Skin epidermis (tissue), 12 donors: ENCODE data around the gene LRMDA.

Experiments used
- H3K27ac ChIP-seq, 21 experiments: fragments of 200-600 bp; sonication (generic) in 11 of 21; one replicate each; pipeline ENCODE4 v1.5.0; 2020; ENCODE audit warnings: mild to moderate bottlenecking in 3 of 21, inconsistent platforms in 2 of 21, moderate library complexity in 2 of 21
- H3K4me3 ChIP-seq, 7 experiments: fragments of 200-600 bp; sonication (generic) in 2 of 7; one replicate each; pipeline ENCODE4 v1.5.0; 2020; ENCODE audit warnings: inconsistent platforms in 2 of 7, mild to moderate bottlenecking in 2 of 7, moderate library complexity in 1 of 7

LRMDA gene

GRCh38 chr10:76080991-76081390 is 649.6 kb downstream of the LRMDA start:
- H3K27ac ChIP-seq, result no peak overlapping the region

GRCh38 chr10:76082232-76082631 is 650.8 kb downstream of the LRMDA start:
- no peak overlapping the region for H3K4me3 ChIP-seq
- no peak overlapping the region for H3K27ac ChIP-seq

More at GRCh38 chr10:76080991-76081390, 649.6 kb downstream of the LRMDA start:
- H3K4me3 ChIP-seq, result no peak overlapping the region

DNA sequence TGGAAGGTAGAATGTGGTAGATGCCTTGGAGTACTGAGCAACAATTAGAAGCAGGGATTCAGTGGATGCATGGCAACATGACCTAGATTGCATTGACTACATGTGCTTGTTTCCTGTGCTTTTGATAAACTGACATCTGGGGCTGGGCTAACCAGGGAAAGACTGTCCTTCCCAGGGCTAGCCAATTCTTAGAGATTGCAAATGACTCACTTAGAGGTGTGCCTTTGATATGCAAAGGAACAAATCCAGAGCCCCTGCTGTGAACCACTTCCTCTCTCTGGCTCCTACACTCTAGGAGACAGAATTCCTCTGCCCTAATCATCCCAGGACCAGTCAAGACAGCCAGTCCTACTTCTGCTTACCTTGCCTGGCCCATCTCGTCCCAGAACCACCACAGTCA is 651.5 kb downstream of the LRMDA start:
- Histone ChIP-seq H3K4me3 (no peak overlapping the region), H3K27ac (no peak overlapping the region)

DNA sequence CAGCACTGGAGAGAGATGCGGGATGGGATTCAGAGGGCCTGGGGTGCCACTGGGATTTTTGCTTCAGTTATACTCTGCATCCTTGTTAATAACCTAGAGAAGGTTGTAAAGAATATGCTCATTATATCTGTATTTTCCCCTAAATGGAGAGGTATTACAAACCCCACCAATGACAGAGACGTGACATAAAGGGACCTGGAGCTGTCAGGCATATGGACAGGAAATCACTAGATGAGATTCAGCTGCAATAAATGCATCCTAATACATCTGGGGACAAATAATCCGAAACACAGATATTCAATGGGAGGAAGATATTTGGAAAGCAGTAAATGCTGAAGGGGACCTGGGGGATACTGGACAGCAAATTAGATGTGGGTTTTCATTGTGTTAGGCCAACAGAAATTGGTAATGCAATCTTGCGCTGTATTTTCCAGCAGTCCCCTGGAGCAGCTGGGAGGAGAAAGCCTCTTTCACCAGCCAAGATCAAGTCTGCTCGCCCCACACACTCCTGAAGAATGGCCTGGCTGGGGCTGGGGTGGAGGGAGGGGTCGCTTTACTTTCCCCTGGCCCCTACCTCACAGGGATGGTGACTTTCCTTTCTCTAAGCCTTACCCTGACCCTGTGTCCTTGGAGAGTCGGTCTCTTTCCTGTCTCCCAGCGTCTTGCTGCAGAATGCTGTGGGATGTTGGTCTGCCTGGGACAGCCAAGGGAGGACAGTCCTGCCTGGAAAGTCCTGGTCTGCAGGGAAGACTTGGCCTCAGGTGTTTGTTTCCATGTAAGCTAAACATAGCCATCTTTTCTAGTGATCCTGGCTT is 653.8 kb downstream of the LRMDA start:
- H3K27ac ChIP-seq, result no peak overlapping the region
- H3K4me3 ChIP-seq, result no peak overlapping the region

- Histone ChIP-seq H3K27ac (no peak overlapping the region), H3K4me3 (no peak overlapping the region)
These were observed 654.4 kb downstream of the LRMDA start for GRCh38 chr10:76085817-76086167.

GRCh38 chr10:76086170-76086760 is 654.8 kb downstream of the LRMDA start:
- H3K27ac ChIP-seq, result no peak overlapping the region
- H3K4me3 ChIP-seq, result no peak overlapping the region

DNA sequence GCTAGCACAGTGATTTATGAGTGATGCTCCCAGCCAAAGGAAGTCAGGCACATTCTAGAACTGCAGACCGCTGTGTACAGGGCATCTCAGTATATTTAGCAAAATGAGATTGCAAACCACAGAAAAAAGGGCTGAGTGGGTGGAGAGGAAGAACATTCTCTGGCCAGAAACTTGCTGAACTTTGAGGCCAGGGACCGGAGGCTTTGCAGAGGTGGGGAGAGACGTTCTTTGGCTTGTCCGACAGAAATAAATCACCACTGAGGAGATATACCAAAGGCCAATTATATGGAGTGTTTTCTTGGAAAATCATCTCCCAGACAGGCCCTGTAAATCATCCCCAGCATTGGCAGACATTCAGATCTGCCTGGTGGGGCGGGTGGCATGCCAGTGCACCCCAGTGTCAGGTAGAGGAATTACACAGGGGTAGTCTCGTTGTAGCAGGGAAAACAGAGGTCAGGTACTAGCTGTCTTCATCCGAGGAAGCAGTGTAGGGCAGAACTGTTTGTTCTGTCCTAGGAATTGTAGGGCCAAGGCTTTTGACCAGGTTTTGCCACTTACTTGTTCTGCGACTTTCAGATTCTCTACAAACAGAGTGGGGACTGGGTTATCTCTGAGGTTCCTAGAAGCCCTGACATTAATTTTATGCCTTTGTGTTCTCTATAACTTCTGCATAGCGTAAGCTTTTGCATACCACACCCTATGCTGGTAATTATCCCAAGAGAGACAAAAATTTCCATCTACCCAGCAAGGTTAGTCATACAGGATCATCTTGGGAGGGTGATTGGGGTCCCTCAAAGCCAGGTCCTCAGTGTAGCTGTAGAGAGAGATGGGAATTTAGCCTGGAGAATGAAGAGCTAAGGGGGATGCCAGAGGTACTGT is 655.6 kb downstream of the LRMDA start:
- H3K4me3 ChIP-seq, result no peak overlapping the region
- peak overlapping the region in 1 of 21 experiments; percentile 28 for H3K27ac ChIP-seq

DNA sequence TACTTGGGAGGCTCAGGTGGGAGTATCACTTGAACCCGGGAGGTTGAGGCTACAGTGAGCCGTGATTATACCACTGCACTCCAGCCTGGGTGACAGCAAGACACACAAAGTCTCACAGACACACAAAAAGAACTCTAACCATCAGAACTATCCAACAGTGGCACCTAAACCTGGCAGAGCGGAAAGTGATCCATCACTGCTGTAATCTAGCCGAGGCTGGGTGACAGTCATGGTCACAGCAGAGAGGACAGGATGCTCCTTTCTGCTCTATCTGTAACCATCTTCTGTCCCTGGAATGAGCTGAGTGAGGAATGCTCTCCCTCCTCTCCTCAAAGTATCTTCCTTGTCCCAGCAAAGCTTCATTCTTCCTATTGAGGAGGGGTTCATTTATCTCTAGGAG is 656.6 kb downstream of the LRMDA start:
- no peak overlapping the region for H3K27ac ChIP-seq

GRCh38 chr10:76088980-76089379 is 657.6 kb downstream of the LRMDA start:
- H3K4me3 ChIP-seq, result no peak overlapping the region
- H3K27ac ChIP-seq, result no peak overlapping the region

More for the DNA sequence above, 656.6 kb downstream of the LRMDA start:
- no peak overlapping the region for H3K4me3 ChIP-seq

DNA sequence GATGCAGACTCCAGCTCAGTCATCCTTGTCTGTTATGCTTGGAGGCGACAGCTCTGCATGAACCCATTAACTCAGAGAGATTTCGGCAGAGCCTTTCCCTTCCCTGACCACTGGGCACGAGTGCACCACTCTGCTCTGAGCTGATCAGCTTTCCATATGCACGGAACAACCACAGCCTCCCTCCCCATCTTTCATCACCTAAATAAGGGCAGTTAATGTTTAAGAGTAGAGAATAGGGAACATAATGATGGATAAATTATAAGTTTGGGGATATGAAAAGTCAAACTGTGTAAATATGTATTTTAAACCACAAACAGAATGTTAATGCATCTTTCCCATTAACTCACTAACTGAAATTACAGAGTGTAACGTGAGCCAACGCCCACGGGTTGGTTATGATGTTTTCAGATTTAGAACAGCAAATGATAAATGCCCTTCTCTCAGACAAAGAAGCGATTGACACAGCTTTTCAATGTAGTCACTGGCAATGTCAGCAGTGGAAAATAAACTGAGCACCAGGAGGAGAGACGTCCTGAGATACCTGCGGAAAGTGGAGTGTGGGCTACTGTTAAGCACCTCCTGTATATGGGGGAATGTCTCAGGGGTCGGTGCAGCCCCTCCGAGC is 658.2 kb downstream of the LRMDA start:
- Histone ChIP-seq H3K27ac (no peak overlapping the region), H3K4me3 (no peak overlapping the region)

DNA sequence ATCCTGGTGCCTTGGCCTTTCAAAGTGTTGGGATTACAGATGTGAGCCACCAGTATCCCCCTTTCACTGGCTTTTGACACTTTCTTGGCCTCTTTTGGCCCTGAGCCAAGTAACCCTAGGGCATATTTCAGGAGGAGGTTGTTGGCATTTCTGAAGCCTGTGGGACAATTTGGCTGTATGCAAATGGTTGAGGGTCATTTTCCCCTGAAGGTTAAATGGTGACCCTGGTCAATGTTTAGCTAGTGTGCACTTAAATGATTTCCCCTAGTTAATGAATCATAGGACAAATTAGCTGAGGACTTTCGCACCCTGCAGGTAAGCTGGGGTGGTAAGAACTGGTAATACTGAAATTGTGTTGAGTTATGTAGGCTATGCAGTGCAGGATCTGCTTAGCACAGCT is 660.5 kb downstream of the LRMDA start:
- no peak overlapping the region for H3K4me3 ChIP-seq

GRCh38 chr10:76106611-76107010 is 675.2 kb downstream of the LRMDA start:
- Histone ChIP-seq H3K27ac (no peak overlapping the region), H3K4me3 (no peak overlapping the region)

More for the DNA sequence above, 660.5 kb downstream of the LRMDA start:
- H3K27ac ChIP-seq, result no peak overlapping the region

GRCh38 chr10:76108563-76109359 is 677.3 kb downstream of the LRMDA start:
- Histone ChIP-seq H3K27ac (no peak overlapping the region), H3K4me3 (no peak overlapping the region)

DNA sequence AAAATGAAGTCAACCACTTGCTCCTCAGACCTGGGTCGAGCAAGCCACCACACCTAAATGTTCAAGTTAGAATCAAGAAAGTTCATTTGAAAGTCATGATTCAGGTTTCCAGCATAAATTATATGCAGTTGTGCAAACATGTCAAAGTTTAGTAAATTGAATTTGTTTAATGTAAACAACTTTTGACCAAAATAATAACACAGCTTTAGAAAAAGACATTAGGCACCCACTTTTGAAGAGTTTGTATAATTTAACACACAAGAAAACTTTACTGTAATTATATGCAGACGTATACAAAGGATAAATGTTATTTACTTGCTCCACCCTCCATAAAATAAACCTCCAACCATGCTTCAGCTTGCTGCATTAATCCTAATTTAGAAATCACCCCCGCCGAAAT is 680.0 kb downstream of the LRMDA start:
- Histone ChIP-seq H3K4me3 (no peak overlapping the region), H3K27ac (no peak overlapping the region)

DNA sequence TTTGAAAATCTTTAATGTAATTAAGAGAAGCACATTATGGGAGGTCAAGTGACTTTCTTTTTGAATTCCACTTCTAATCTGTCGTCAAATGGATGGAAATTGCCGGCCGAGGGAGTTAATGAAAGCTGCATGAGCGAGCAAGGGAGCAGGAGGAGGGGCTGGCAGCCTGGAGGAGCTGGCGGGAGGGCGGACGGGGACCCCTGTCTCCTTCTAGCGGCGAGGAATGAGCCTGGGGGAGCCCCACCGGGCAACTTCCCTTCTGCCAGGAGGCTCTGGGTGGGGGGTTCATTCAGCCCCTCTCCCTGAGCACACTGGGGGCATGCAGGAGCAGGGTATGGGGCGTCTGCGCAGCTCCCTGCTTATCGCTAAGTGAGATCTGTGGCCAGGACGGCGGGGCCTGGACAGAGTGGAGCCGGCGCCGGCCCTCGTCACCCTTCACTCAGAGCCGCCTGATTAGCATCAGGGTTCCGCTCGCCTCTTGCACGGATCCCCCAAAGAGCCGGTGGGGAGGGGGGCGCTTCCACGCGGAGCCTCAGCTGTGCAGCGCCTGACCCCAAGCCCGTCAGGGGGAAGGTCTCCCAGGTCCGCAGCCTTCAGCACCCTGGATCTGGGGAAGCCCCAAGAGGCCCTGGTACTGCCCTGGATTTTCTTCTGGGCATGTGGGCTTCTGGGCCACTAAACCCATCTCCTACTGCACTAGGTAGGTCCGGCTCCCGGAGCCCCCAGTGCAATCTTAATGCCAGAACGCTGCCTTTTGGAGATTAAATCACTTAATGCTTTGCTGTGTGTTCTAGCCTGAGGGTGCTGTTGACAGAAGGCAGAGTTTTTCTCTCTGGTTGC is 680.8 kb downstream of the LRMDA start:
- no peak overlapping the region for H3K4me3 ChIP-seq
- H3K27ac ChIP-seq, result no peak overlapping the region

DNA sequence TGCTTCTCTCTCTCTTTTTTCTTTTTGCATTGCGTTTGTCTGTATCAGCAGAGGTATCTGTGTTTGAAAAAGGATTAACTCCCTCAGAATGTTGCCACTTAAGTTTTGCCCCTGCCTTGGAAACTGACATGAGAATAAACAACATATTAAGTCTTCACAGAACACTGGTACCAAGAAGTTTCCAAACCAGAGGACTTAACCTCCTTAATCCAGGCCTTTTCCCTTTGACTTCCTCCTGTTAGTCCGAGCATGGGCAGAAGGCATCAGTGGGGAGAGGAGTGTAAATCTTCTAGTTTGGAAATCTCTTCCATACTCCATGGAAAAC is 681.4 kb downstream of the LRMDA start:
- no peak overlapping the region for H3K4me3 ChIP-seq
- H3K27ac ChIP-seq, result no peak overlapping the region

- H3K4me3 ChIP-seq, result no peak overlapping the region
- H3K27ac ChIP-seq, result no peak overlapping the region
These were observed 682.5 kb downstream of the LRMDA start for GRCh38 chr10:76113952-76114351.

- Histone ChIP-seq H3K4me3 (no peak overlapping the region), H3K27ac (no peak overlapping the region)
These were observed 683.2 kb downstream of the LRMDA start for GRCh38 chr10:76114581-76115001.

- Histone ChIP-seq H3K4me3 (no peak overlapping the region), H3K27ac (no peak overlapping the region)
These were observed 683.7 kb downstream of the LRMDA start for GRCh38 chr10:76115131-76115470.
